Measurements from ENCODE around the gene CLEC18C.

DNA sequence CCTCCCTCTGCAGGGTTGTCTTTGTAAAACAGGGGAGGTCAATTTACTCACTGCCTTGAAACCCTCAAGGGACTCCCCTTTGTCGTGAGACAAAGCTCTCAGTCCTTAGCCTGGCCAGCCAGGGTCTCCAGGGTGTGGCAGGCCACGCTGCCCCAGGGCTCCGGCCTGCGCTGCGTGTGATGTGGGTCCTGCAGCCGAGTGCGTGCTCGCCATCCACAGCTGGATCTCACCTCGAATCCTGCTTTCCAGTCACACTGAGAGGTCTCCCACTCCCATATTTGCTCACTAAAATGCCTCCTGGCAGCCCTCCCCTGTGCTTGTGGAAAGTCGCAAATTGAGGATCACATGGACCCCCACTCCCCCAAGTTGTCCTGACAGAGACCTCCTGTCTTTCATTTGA, 10.0 kb upstream of the CLEC18C start:
- no peak for TF ChIP-seq CTCF (IDR thresholded peaks at IDR 0.05)
- no peak for TF ChIP-seq POLR2A (IDR thresholded peaks at IDR 0.05)
